GM18520 (cell line): ENCODE data around the gene CEP63.
"Not testable (repeated sequence)": the region's sequence is repeated elsewhere in the genome, so short reads cannot be mapped to it uniquely, and the experiment has no call there.

ENCODE experiments used
- ATAC-seq: cut with Tn5 transposase; IDR thresholded peaks from one replicate; pipeline ENCODE4 v1.9.1; 2021; ENCODE audit not compliant: unreplicated experiment

Gene CEP63

GRCh38 chr3:134511500-134511899 is 25.6 kb downstream of the CEP63 start:
- no peak for ATAC-seq

GRCh38 chr3:134516905-134517304 is 31.0 kb downstream of the CEP63 start:
- no peak for ATAC-seq

- no peak for ATAC-seq
Measured at GRCh38 chr3:134517791-134518190, 31.9 kb downstream of the CEP63 start.

GRCh38 chr3:134522541-134522940 is 36.7 kb downstream of the CEP63 start:
- ATAC-seq, result no peak

GRCh38 chr3:134525293-134525692 is 39.4 kb downstream of the CEP63 start:
- no peak for ATAC-seq

- no peak for ATAC-seq
Measured at GRCh38 chr3:134526319-134526718, 40.5 kb downstream of the CEP63 start.

- no peak for ATAC-seq
Measured at GRCh38 chr3:134527037-134527436, 41.2 kb downstream of the CEP63 start.

GRCh38 chr3:134527538-134528186 is 41.8 kb downstream of the CEP63 start:
- no peak for ATAC-seq

GRCh38 chr3:134533493-134533892 is 47.6 kb downstream of the CEP63 start:
- no peak for ATAC-seq

- no peak for ATAC-seq
Measured at GRCh38 chr3:134535186-134535970, 49.5 kb downstream of the CEP63 start.

GRCh38 chr3:134536781-134537180 is 50.9 kb downstream of the CEP63 start:
- no peak for ATAC-seq

- no peak for ATAC-seq
Measured at GRCh38 chr3:134542287-134542958, 56.6 kb downstream of the CEP63 start.

GRCh38 chr3:134543113-134543512 is 57.3 kb downstream of the CEP63 start:
- ATAC-seq, result no peak

GRCh38 chr3:134544316-134544715 is 58.5 kb downstream of the CEP63 start:
- ATAC-seq, result no peak

- not testable (repeated sequence) for ATAC-seq
Measured at GRCh38 chr3:134544783-134545182, 58.9 kb downstream of the CEP63 start.

- ATAC-seq, result no peak
Measured at GRCh38 chr3:134545818-134546217, 60.0 kb downstream of the CEP63 start.

GRCh38 chr3:134552784-134553183 is 66.9 kb downstream of the CEP63 start:
- ATAC-seq, result no peak

- no peak for ATAC-seq
Measured at GRCh38 chr3:134559591-134559990, 73.7 kb downstream of the CEP63 start.

- no peak for ATAC-seq
Measured at GRCh38 chr3:134562055-134562454, 76.2 kb downstream of the CEP63 start.

- ATAC-seq, result no peak
Measured at GRCh38 chr3:134563601-134564000, 77.7 kb downstream of the CEP63 start.

- no peak for ATAC-seq
Measured at GRCh38 chr3:134564991-134565390, 79.1 kb downstream of the CEP63 start.

GRCh38 chr3:134567605-134568004 is 81.7 kb downstream of the CEP63 start:
- ATAC-seq, result no peak
